ENCODE results near the gene LAMC2. TPM values are rescaled to one million over a fixed set of nuclear protein-coding genes. Genes with fewer than 3 reads are reported as not detected.
A peak's percentile ranks its signal among the peaks of the same experiment; 100 is the strongest.
"Not testable (repeated sequence)": the region's sequence is repeated elsewhere in the genome, so short reads cannot be mapped to it uniquely, and the experiment has no call there.

LAMC2 gene
- total RNA-seq, 1 donor from 2014 or later = 13.3 TPM

- intact Hi-C loops (cut with DNase I) = loop anchor here (10.0 kb wide), 1 partner anchor 275 kb away; no protein-coding TSS in a partner anchor
Measured at GRCh38 chr1:183239793-183240525, 53.9 kb downstream of the LAMC2 start.

GRCh38 chr1:183240526-183240825 lies 54.4 kb downstream of the LAMC2 start:
- no peaks in the 10 kb centered on the region for H3K9me3 ChIP-seq
- intact Hi-C loops (cut with DNase I) = no loop called here
- H3K36me3 ChIP-seq = no peaks in the 10 kb centered on the region
- peak overlapping the region; percentile 72 for H3K27ac ChIP-seq
- H3K4me1 ChIP-seq = peaks cover 9% of the 10 kb centered on the region
- peak in 1 of 2 donors; percentile 80 for DNase-seq (ENCODE audit: extremely low spot score in 2 of 2)
- H3K4me3 ChIP-seq = no peak overlapping the region
- no peaks in the 10 kb centered on the region for H3K27me3 ChIP-seq
- TF ChIP-seq POLR2A (IDR thresholded peaks at IDR 0.05) (no peak), CTCF (IDR thresholded peaks at IDR 0.05) (no peak), POLR2AphosphoS5 (IDR thresholded peaks at IDR 0.05; ENCODE audit: insufficient read depth in 1 of 2, low read depth in 1 of 2) (no peak)

More at GRCh38 chr1:183239793-183240525, 53.9 kb downstream of the LAMC2 start:
- no peaks in the 10 kb centered on the region for H3K9me3 ChIP-seq
- no peaks in the 10 kb centered on the region for H3K27me3 ChIP-seq
- peaks cover 14% of the 10 kb centered on the region for H3K4me1 ChIP-seq
- no peaks in the 10 kb centered on the region for H3K36me3 ChIP-seq
- peak overlapping the region; percentile 72 for H3K27ac ChIP-seq
- DNase-seq (ENCODE audit: extremely low spot score in 2 of 2) = peak in 1 of 2 donors; percentile 88
- no peak overlapping the region for H3K4me3 ChIP-seq
- TF ChIP-seq CTCF (IDR thresholded peaks at IDR 0.05) (no peak), POLR2AphosphoS5 (IDR thresholded peaks at IDR 0.05; ENCODE audit: insufficient read depth in 1 of 2, low read depth in 1 of 2) (no peak), POLR2A (IDR thresholded peaks at IDR 0.05) (no peak)

GRCh38 chr1:183240853-183241252 lies 54.8 kb downstream of the LAMC2 start:
- H3K9me3 ChIP-seq; H3K27me3 ChIP-seq; H3K4me1 ChIP-seq; H3K4me3 ChIP-seq; H3K36me3 ChIP-seq; DNase-seq (ENCODE audit: extremely low spot score in 2 of 2); intact Hi-C loops (cut with DNase I): not testable (repeated sequence)
- H3K27ac ChIP-seq = peak overlapping the region; percentile 72

- no peak overlapping the region for H3K4me3 ChIP-seq
- H3K27me3 ChIP-seq = no peaks in the 10 kb centered on the region
Measured at GRCh38 chr1:183241471-183241870, 55.4 kb downstream of the LAMC2 start.

GRCh38 chr1:183242556-183242955 lies 56.5 kb downstream of the LAMC2 start:
- peaks cover 4% of the 10 kb centered on the region for H3K4me1 ChIP-seq
- no peak overlapping the region for H3K4me3 ChIP-seq
- H3K9me3 ChIP-seq = no peaks in the 10 kb centered on the region
- peak overlapping the region; percentile 63 for H3K27ac ChIP-seq
- no peaks in the 10 kb centered on the region for H3K27me3 ChIP-seq
- no peak for DNase-seq (ENCODE audit: extremely low spot score in 2 of 2)
- no peaks in the 10 kb centered on the region for H3K36me3 ChIP-seq
- no peak for TF ChIP-seq POLR2AphosphoS5 (IDR thresholded peaks at IDR 0.05; ENCODE audit: insufficient read depth in 1 of 2, low read depth in 1 of 2)
- no peak for TF ChIP-seq POLR2A (IDR thresholded peaks at IDR 0.05)
- no peak for TF ChIP-seq CTCF (IDR thresholded peaks at IDR 0.05)
- intact Hi-C loops (cut with DNase I) = no loop called here

More at GRCh38 chr1:183241471-183241870, 55.4 kb downstream of the LAMC2 start:
- TF ChIP-seq POLR2AphosphoS5 (IDR thresholded peaks at IDR 0.05; ENCODE audit: insufficient read depth in 1 of 2, low read depth in 1 of 2) = no peak
- no peak for TF ChIP-seq CTCF (IDR thresholded peaks at IDR 0.05)
- TF ChIP-seq POLR2A (IDR thresholded peaks at IDR 0.05) = no peak
- intact Hi-C loops (cut with DNase I) = no loop called here
- no peaks in the 10 kb centered on the region for H3K36me3 ChIP-seq
- peak overlapping the region; percentile 72 for H3K27ac ChIP-seq
- peak in 1 of 2 donors; percentile 22 for DNase-seq (ENCODE audit: extremely low spot score in 2 of 2)
- peaks cover 4% of the 10 kb centered on the region for H3K4me1 ChIP-seq
- H3K9me3 ChIP-seq = no peaks in the 10 kb centered on the region

Data from vagina (tissue), 2 donors.